ENCODE data around the gene CCDC152. TPM values are rescaled to one million over a fixed set of nuclear protein-coding genes. Genes with fewer than 3 reads are reported as not detected.

Gene CCDC152
- total and polyA plus RNA-seq, 2 of the 13 experiments (the other 11 are each of a cell fraction or from before 2014, with no cell fraction given), result 0.20 to 0.36 TPM

GRCh38 chr5:42824347-42824976 lies 67.8 kb downstream of the CCDC152 start (continued):
- peak; percentile 57; the same call in 1 of the 2 replicates for TF ChIP-seq PRDM10 (CRISPR knock-in tag; IDR thresholded peaks at IDR 0.05; ENCODE audit: low read depth)
- 0 out of 2 replicates have a peak, but pooled peaks have one; percentile 17 for TF ChIP-seq ZNF331 (CRISPR knock-in tag; IDR thresholded peaks at IDR 0.05)
- TF ChIP-seq SRSF9 (IDR thresholded peaks at IDR 0.05; ENCODE audit: borderline replicate concordance, insufficient read depth, low read depth, low read length, poor library complexity, severe bottlenecking), result no peak
- TF ChIP-seq STAG1 (CRISPR knock-in tag; IDR thresholded peaks at IDR 0.05), result 0 out of 2 replicates have a peak, but pooled peaks have one; percentile 3
- TF ChIP-seq HDAC2 (CRISPR knock-in tag; IDR thresholded peaks at IDR 0.05), result peak; percentile 62
- peak; percentile 73 for TF ChIP-seq PHF21A (CRISPR knock-in tag; IDR thresholded peaks at IDR 0.05)
- TF ChIP-seq MZF1 (CRISPR knock-in tag; IDR thresholded peaks at IDR 0.05; ENCODE audit: borderline replicate concordance), result no peak
- no peak for TF ChIP-seq ZNF543 (CRISPR knock-in tag; IDR thresholded peaks at IDR 0.05)
- TF ChIP-seq KLF11 (CRISPR knock-in tag; IDR thresholded peaks at IDR 0.05), result 0 out of 2 replicates have a peak, but pooled peaks have one; percentile 73
- TF ChIP-seq SOX13 (IDR thresholded peaks at IDR 0.05), result no peak
- TF ChIP-seq SOX13 (CRISPR knock-in tag; conservative IDR thresholded peaks at IDR 0.05 in 1 of 2, IDR thresholded peaks at IDR 0.05 in 1 of 2), result peak in 1 of 2 experiments; percentile 83; a peak in 1 of 4 replicates
- peak; percentile 80 for TF ChIP-seq SOX5 (CRISPR knock-in tag; IDR thresholded peaks at IDR 0.05; ENCODE audit: borderline replicate concordance)
- TF ChIP-seq NR2C2 (CRISPR knock-in tag; IDR thresholded peaks at IDR 0.05; ENCODE audit: borderline replicate concordance), result peak; percentile 30; the same call in 1 of the 2 replicates
- peak; percentile 78 for TF ChIP-seq CREM (IDR thresholded peaks at IDR 0.05)
- TF ChIP-seq CREM (CRISPR knock-in tag; IDR thresholded peaks at IDR 0.05), result no peak
- TF ChIP-seq, protein P1, sequence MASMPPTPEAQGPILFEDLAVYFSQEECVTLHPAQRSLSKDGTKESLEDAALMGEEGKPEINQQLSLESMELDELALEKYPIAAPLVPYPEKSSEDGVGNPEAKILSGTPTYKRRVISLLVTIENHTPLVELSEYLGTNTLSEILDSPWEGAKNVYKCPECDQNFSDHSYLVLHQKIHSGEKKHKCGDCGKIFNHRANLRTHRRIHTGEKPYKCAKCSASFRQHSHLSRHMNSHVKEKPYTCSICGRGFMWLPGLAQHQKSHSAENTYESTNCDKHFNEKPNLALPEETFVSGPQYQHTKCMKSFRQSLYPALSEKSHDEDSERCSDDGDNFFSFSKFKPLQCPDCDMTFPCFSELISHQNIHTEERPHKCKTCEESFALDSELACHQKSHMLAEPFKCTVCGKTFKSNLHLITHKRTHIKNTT (CRISPR knock-in tag; IDR thresholded peaks at IDR 0.05), result no peak
- TF ChIP-seq, protein P2, sequence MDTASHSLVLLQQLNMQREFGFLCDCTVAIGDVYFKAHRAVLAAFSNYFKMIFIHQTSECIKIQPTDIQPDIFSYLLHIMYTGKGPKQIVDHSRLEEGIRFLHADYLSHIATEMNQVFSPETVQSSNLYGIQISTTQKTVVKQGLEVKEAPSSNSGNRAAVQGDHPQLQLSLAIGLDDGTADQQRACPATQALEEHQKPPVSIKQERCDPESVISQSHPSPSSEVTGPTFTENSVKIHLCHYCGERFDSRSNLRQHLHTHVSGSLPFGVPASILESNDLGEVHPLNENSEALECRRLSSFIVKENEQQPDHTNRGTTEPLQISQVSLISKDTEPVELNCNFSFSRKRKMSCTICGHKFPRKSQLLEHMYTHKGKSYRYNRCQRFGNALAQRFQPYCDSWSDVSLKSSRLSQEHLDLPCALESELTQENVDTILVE (CRISPR knock-in tag; IDR thresholded peaks at IDR 0.05), result peak; percentile 64; the same call in 1 of the 2 replicates
- TF ChIP-seq KMT2B (CRISPR knock-in tag; IDR thresholded peaks at IDR 0.05), result peak; percentile 38; the same call in 1 of the 2 replicates
- TF ChIP-seq ZBTB38 (CRISPR knock-in tag; IDR thresholded peaks at IDR 0.05), result 0 out of 2 replicates have a peak, but pooled peaks have one; percentile 53
- peak; percentile 54 for TF ChIP-seq SKIL (CRISPR knock-in tag; IDR thresholded peaks at IDR 0.05; ENCODE audit: borderline replicate concordance)

All from HepG2 (cell line).